Gastroesophageal sphincter (tissue), 4 donors: ENCODE data around the gene RAPGEFL1. TPM values are rescaled to one million over a fixed set of nuclear protein-coding genes. Genes with fewer than 3 reads are reported as not detected.
"Not testable (repeated sequence)": the region's sequence is repeated elsewhere in the genome, so short reads cannot be mapped to it uniquely, and the experiment has no call there.

Source experiments
- ATAC-seq: fragments of 150-250 bp; one replicate; pipeline ENCODE4 v1.9.1; 2016; ENCODE audit warnings: mild to moderate bottlenecking, moderate library complexity
- H3K27ac ChIP-seq, 4 donors: fragments of 200-600 bp; sonication (generic) in 3 of 4; 1 replicate in 3 of 4; 2 replicates in 1 of 4; pipeline ENCODE4 v1.5.1; 2016 to 2019
- H3K27me3 ChIP-seq: fragments of 200-600 bp; sonication (generic); one replicate; pipeline ENCODE4 v1.5.1; 2019
- H3K36me3 ChIP-seq, 2 donors: fragments of 200-600 bp; sonication (generic); one replicate each; pipeline ENCODE4 v1.5.1; 2019; ENCODE audit warnings: control low read depth in 1 of 2
- H3K4me1 ChIP-seq, 3 donors: fragments of 200-600 bp; sonication (generic); 1 replicate in 2 of 3; 2 replicates in 1 of 3; pipeline ENCODE4 v1.5.1; 2016 to 2019; ENCODE audit warnings: control low read depth in 2 of 3
- H3K4me3 ChIP-seq, 2 donors: fragments of 200-600 bp; sonication (generic); one replicate each; pipeline ENCODE4 v1.5.1; 2019; ENCODE audit warnings: mild to moderate bottlenecking in 1 of 2, moderate library complexity in 1 of 2
- H3K9me3 ChIP-seq, 3 donors: fragments of 200-600 bp; sonication (generic); one replicate each; pipeline ENCODE4 v1.5.1; 2017 to 2019; ENCODE audit warnings: control low read depth in 2 of 3
- EP300 ChIP-seq: sonication (generic); formaldehyde crosslinking; IDR thresholded peaks from one replicate; pipeline ENCODE4 v1.6.1; 2017; ENCODE audit warnings: antibody characterized with exemption, mild to moderate bottlenecking
- POLR2A ChIP-seq, 2 donors: fragments of 450-650 bp; IDR thresholded peaks; one replicate each; pipeline ENCODE4 v1.6.1; 2017; ENCODE audit warnings: antibody characterized with exemption in 2 of 2, mild to moderate bottlenecking in 2 of 2, moderate library complexity in 1 of 2
- POLR2AphosphoS5 ChIP-seq: sonication (generic); formaldehyde crosslinking; IDR thresholded peaks from one replicate; pipeline ENCODE4 v1.6.1; 2017; ENCODE audit warnings: antibody characterized with exemption
- WGBS, 2 donors: methylation state at CpG; one replicate each; pipeline ENCODE4 v1.1.5; 2018; ENCODE audit warnings: low coverage in 1 of 2; 5-methylcytosine and 5-hydroxymethylcytosine counted together
- total RNA-seq, 4 donors: library from RNA; depleted of rRNA; stranded (reverse); fragments of >200 nt; gene quantifications; one replicate each; pipeline ENCODE4 v1.1.0, GENCODE V29; 2016
- TF ChIP-seq, protein P1 (sequence below), 4 experiments: fragments of 200-600 bp in 2 of 4; fragments of 450-650 bp in 2 of 4; sonication (generic) in 1 of 4; IDR thresholded peaks; one replicate each; pipeline ENCODE4 v1.5.1; 2017 to 2019; ENCODE audit warnings: antibody characterized with exemption in 4 of 4, mild to moderate bottlenecking in 2 of 4, moderate library complexity in 2 of 4

Gene RAPGEFL1
- total RNA-seq, 4 donors from 2014 or later, result 2.4 to 5.2 (median 3.3) TPM

DNA sequence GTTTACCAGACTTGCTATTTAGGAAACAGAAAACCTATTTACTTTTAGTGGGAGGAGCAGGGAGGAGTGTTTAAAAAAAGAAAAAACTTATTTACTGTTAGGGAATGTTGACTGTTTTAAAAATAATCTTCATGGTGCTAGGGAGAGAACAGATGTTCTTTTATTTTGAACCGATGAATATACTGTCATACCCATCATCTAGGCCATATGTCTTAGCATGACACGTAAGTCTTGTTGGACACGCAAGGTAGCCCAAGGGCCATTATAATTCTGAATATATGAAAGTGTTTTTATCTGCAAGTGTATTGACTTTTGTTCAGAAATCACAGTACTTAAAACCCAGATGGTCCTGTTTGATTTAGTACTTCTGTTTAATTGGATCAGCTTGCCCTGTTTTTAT lies 53.4 kb downstream of the RAPGEFL1 start:
- Histone ChIP-seq H3K27me3 (no peaks in the 10 kb centered on the region), H3K9me3 (no peaks in the 10 kb centered on the region), H3K36me3 (peaks cover 0 to 56% of the 10 kb centered on the region in 2 donors), H3K4me3 (no peak overlapping the region), H3K27ac (no peak overlapping the region), H3K4me1 (peaks cover 0 to 11% (median under 1%) of the 10 kb centered on the region in 3 donors)
- TF ChIP-seq POLR2A (IDR thresholded peaks at IDR 0.05), result no peak
- TF ChIP-seq, protein P1, sequence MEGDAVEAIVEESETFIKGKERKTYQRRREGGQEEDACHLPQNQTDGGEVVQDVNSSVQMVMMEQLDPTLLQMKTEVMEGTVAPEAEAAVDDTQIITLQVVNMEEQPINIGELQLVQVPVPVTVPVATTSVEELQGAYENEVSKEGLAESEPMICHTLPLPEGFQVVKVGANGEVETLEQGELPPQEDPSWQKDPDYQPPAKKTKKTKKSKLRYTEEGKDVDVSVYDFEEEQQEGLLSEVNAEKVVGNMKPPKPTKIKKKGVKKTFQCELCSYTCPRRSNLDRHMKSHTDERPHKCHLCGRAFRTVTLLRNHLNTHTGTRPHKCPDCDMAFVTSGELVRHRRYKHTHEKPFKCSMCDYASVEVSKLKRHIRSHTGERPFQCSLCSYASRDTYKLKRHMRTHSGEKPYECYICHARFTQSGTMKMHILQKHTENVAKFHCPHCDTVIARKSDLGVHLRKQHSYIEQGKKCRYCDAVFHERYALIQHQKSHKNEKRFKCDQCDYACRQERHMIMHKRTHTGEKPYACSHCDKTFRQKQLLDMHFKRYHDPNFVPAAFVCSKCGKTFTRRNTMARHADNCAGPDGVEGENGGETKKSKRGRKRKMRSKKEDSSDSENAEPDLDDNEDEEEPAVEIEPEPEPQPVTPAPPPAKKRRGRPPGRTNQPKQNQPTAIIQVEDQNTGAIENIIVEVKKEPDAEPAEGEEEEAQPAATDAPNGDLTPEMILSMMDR (IDR thresholded peaks at IDR 0.05), result no peak
- no peak for TF ChIP-seq POLR2AphosphoS5
- TF ChIP-seq EP300, result no peak
- no peak for ATAC-seq
- WGBS, 2 donors, result 82 to 87% methylated on average over 3 of the region's 3 CpGs

DNA sequence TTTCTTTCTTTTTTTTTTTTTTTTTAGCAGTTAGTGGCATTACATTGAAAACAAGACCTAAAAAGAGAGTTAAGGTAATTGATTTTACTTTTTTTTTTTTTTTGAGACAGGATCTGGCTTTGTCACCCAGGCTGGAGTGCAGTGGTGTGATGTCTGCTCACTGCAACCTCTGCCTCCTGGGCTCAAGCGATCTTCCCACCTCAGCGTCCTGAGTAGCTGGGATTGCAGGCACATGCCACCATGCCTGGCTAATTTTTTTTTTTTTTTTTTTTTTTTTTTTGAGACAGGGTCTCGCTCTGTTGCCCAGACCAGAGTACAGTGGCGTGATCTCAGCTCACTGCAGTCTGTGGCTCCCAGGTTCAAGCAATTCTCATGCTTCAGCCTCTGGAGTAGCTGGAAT lies 54.7 kb downstream of the RAPGEFL1 start:
- H3K27me3 ChIP-seq, H3K9me3 ChIP-seq, H3K27ac ChIP-seq, ATAC-seq, H3K4me3 ChIP-seq, H3K4me1 ChIP-seq: not testable (repeated sequence)
- H3K36me3 ChIP-seq, result peaks cover 0 to 57% of the 10 kb centered on the region in 2 donors
- 100% methylated on average over 2 of the region's 4 CpGs for WGBS, 2 donors

DNA sequence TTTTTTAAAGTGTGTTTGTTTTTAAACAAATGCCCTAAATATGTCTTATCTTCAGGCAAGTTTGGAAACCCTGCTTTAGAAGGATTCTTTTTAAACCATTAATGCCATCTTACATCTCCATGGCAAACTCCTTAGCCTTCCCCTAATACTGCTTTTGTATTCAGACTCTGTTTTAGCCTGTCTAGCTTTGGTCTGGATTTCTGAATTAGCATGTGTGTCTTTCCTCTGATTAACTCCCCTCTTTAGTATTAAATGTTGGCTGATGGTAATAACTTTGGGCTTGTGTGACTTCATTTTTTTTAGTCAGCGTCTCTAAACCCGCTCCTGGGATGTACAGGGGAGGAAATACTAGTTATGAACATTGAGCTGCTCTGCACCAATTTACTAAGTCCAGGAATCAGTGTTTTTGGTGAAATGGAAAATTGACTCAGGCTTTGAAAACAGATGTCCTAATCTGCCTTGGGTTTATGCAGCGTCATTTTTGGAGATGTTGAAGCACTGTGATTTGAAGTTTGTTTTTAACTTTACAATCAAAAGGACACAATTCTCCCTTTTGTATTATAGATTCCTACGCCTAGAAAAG lies 64.1 kb downstream of the RAPGEFL1 start:
- no peak for TF ChIP-seq POLR2A (IDR thresholded peaks at IDR 0.05)
- no peak for TF ChIP-seq POLR2AphosphoS5
- TF ChIP-seq, protein P1 (IDR thresholded peaks at IDR 0.05), result no peak
- TF ChIP-seq EP300, result no peak
- WGBS, 2 donors, result 69 to 75% methylated on average over 2 to 4 of the region's 4 CpGs
- Histone ChIP-seq H3K9me3 (no peaks in the 10 kb centered on the region), H3K36me3 (no peaks in the 10 kb centered on the region), H3K27ac (no peak overlapping the region), H3K4me1 (peaks cover 0 to 45% (median 11%) of the 10 kb centered on the region in 3 donors), H3K4me3 (no peak overlapping the region), H3K27me3 (no peaks in the 10 kb centered on the region)
- ATAC-seq, result no peak

DNA sequence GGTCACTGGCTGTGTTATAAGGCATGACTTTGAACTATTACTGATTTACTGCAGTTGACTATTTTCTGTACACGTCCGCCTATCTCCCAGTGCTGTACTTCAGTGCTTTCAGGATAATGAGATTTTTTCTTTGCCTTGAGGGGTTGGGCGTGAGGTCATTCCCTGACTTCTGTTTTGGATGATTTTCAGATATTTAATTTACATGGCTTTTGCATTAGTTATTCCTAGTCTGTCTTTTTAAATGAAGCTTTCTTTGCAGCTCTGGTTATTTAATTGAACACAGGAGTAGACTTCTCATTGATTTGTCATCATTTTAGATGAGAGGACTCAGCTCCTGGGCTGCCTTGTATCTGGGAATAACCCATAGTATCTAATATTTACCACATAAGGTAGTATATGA lies 65.5 kb downstream of the RAPGEFL1 start:
- Histone ChIP-seq H3K27ac (no peak overlapping the region), H3K27me3 (no peaks in the 10 kb centered on the region), H3K4me1 (peaks cover 0 to 45% (median 11%) of the 10 kb centered on the region in 3 donors), H3K36me3 (no peaks in the 10 kb centered on the region), H3K4me3 (no peak overlapping the region), H3K9me3 (no peaks in the 10 kb centered on the region)
- WGBS, 2 donors, result 82 to 87% methylated on average over 3 of the region's 3 CpGs
- TF ChIP-seq, protein P1 (IDR thresholded peaks at IDR 0.05), result no peak
- no peak for TF ChIP-seq POLR2AphosphoS5
- TF ChIP-seq POLR2A (IDR thresholded peaks at IDR 0.05), result no peak
- no peak for TF ChIP-seq EP300
- no peak for ATAC-seq

DNA sequence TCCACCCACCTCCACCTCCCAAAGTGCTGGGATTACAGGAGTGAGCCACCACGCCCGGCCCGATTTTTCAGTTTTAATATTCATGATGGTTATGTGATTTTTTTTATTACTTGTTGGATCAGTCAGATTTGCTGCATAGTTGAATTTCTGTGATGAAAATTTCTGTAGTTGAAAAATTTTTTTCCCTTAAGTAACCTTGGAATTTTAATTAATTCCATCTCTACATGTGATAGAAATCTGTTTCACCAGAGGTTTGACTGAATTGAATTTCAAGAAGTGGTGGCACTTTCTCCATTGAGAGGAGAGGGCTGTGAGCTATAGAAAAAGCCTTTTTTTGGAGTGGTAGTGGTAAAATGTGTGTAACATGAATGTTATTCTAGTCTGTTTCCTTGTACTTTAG lies 66.5 kb downstream of the RAPGEFL1 start:
- ATAC-seq, result no peak
- Histone ChIP-seq H3K36me3 (no peaks in the 10 kb centered on the region), H3K27ac (no peak overlapping the region), H3K27me3 (no peaks in the 10 kb centered on the region), H3K9me3 (no peaks in the 10 kb centered on the region), H3K4me1 (peaks cover 0 to 53% (median 11%) of the 10 kb centered on the region in 3 donors), H3K4me3 (no peak overlapping the region)
- TF ChIP-seq, protein P1 (IDR thresholded peaks at IDR 0.05), result no peak
- TF ChIP-seq POLR2A (IDR thresholded peaks at IDR 0.05) (no peak), POLR2AphosphoS5 (no peak), EP300 (no peak)
- WGBS, 2 donors, result 92 to 100% methylated on average over 2 to 3 of the region's 3 CpGs
